MM.1S (cell line): ENCODE data around the gene EPN2.

ENCODE experiments used
- EZH2 ChIP-seq: fragments of 300-600 bp; sonication (generic); optimal IDR thresholded peaks from 2 replicates; pipeline ENCODE3; 2017; ENCODE audit warnings: low read depth, mild to moderate bottlenecking, antibody characterized with exemption, low read length, mixed read lengths
- TF ChIP-seq, protein P1 (sequence below): fragments of 300-600 bp; sonication (generic); IDR thresholded peaks from 2 replicates; pipeline ENCODE4 v1.5.1; 2016; ENCODE audit warnings: antibody characterized with exemption, low read length, mixed read lengths

DNA sequence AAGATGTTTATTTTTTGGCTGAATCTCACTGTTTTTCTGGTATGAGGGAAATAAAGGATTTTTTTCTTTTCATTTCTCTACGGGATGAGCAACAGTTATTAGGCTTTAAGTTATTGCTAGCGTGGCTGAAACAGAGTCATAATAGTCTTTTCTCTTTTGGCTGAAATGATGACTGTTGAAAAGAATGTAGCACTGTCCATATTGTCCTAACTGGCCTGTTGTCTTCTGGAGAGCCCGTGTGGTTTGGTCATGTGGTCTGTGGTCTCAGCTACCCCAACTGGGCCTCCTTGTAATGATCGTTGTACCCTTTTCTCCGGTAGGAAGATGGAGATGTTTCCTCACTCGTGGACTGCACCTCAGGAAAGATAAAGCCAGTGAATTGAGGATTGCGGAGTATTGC, 36.6 kb downstream of the EPN2 start:
- TF ChIP-seq, protein P1, sequence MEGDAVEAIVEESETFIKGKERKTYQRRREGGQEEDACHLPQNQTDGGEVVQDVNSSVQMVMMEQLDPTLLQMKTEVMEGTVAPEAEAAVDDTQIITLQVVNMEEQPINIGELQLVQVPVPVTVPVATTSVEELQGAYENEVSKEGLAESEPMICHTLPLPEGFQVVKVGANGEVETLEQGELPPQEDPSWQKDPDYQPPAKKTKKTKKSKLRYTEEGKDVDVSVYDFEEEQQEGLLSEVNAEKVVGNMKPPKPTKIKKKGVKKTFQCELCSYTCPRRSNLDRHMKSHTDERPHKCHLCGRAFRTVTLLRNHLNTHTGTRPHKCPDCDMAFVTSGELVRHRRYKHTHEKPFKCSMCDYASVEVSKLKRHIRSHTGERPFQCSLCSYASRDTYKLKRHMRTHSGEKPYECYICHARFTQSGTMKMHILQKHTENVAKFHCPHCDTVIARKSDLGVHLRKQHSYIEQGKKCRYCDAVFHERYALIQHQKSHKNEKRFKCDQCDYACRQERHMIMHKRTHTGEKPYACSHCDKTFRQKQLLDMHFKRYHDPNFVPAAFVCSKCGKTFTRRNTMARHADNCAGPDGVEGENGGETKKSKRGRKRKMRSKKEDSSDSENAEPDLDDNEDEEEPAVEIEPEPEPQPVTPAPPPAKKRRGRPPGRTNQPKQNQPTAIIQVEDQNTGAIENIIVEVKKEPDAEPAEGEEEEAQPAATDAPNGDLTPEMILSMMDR: no peak
- TF ChIP-seq EZH2: no peak
